NCI-H1048 (cell line): ENCODE measurements around the gene OGT.
"Not testable (repeated sequence)": the region's sequence is repeated elsewhere in the genome, so short reads cannot be mapped to it uniquely, and the experiment has no call there.

ENCODE experiments used
- DNase-seq: peaks from one replicate; lab custom pipeline; 2025; lab: John Stamatoyannopoulos, UW

Gene OGT

GRCh38 chrX:71532753-71533425 lies at the start of gene OGT:
Gene OGT, plus strand, starts transcription at chrX:71533104. Its CDS starts 196 bp downstream, at chrX:71533300.
- DNase-seq: peak; percentile 68

GRCh38 chrX:71487814-71488213 lies 45.1 kb upstream of the OGT start:
- no peak for DNase-seq

- no peak for DNase-seq
Measured at GRCh38 chrX:71489540-71489939, 43.4 kb upstream of the OGT start.

GRCh38 chrX:71492231-71493065 lies 40.5 kb upstream of the OGT start:
- no peak for DNase-seq

GRCh38 chrX:71493111-71493613 lies 39.7 kb upstream of the OGT start:
- no peak for DNase-seq

- DNase-seq: not testable (repeated sequence)
Measured at GRCh38 chrX:71495979-71496378, 36.9 kb upstream of the OGT start.

GRCh38 chrX:71496476-71496875 lies 36.4 kb upstream of the OGT start:
- DNase-seq: no peak

GRCh38 chrX:71502080-71502479 lies 30.8 kb upstream of the OGT start:
- not testable (repeated sequence) for DNase-seq

GRCh38 chrX:71504346-71504745 lies 28.6 kb upstream of the OGT start:
- no peak for DNase-seq

GRCh38 chrX:71509289-71509688 lies 23.6 kb upstream of the OGT start:
- DNase-seq: no peak

GRCh38 chrX:71510161-71510560 lies 22.7 kb upstream of the OGT start:
- no peak for DNase-seq

GRCh38 chrX:71513731-71514130 lies 19.2 kb upstream of the OGT start:
- not testable (repeated sequence) for DNase-seq

GRCh38 chrX:71514367-71515037 lies 18.4 kb upstream of the OGT start:
- no peak for DNase-seq

- no peak for DNase-seq
Measured at GRCh38 chrX:71515038-71515396, 17.9 kb upstream of the OGT start.

GRCh38 chrX:71525316-71525715 lies 7.6 kb upstream of the OGT start:
- no peak for DNase-seq

- no peak for DNase-seq
Measured at GRCh38 chrX:71532078-71532752, 689 bp upstream of the OGT start.

- no peak for DNase-seq
Measured at GRCh38 chrX:71533516-71533850, 579 bp downstream of the OGT start.

GRCh38 chrX:71533851-71534561 lies 1.1 kb downstream of the OGT start:
- no peak for DNase-seq

GRCh38 chrX:71534773-71535544 lies 2.1 kb downstream of the OGT start:
- no peak for DNase-seq

GRCh38 chrX:71536285-71536684 lies 3.4 kb downstream of the OGT start:
- no peak for DNase-seq

- no peak for DNase-seq
Measured at GRCh38 chrX:71537743-71538142, 4.8 kb downstream of the OGT start.
